B cell (primary cell): Measurements from ENCODE around the gene NADSYN1. TPM values are rescaled to one million over a fixed set of nuclear protein-coding genes. Genes with fewer than 3 reads are reported as not detected.

Experiments
- ATAC-seq: fragments of 200-7000 bp; cut with Tn5 transposase; one replicate; pipeline ENCODE4 v1.10.0; 2021; ENCODE audit warnings: low read depth, mild to moderate bottlenecking, moderate number of reproducible peaks, moderate library complexity
- CTCF ChIA-PET: fragments of 350-600 bp; sonication (Branson Sonifier 250); formaldehyde crosslinking; loops from one replicate; lab custom pipeline; 2021; ENCODE audit warnings: antibody characterized with exemption, inconsistent platforms; lab: Charles Lee
- POLR2A ChIA-PET: fragments of 350-600 bp; sonication (Branson Sonifier 250); formaldehyde crosslinking; loops from one replicate; lab custom pipeline; 2021; ENCODE audit warnings: antibody characterized with exemption; lab: Charles Lee
- DNase-seq: peaks from one replicate; pipeline ENCODE4 v3.0.0; 2013
- H2AFZ ChIP-seq: 2 replicates; pipeline ENCODE4 v1.6.1; 2012; ENCODE audit warnings: mild to moderate bottlenecking, low read depth, low read length; ENCODE audit not compliant: insufficient read depth, poor library complexity, severe bottlenecking
- H3K27ac ChIP-seq, 2 donors: 1 replicate in 1 of 2; 2 replicates in 1 of 2; pipeline ENCODE4 v1.5.1; 2012 to 2013; ENCODE audit warnings: low read length in 2 of 2, mild to moderate bottlenecking in 2 of 2, moderate library complexity in 1 of 2
- H3K27me3 ChIP-seq, 4 experiments: fragments of 200-600 bp in 1 of 4; sonication (generic) in 1 of 4; replicated peaks in 1 of 4; 1 replicate in 2 of 4; 2 replicates in 2 of 4; pipeline versions ENCODE4 v1.6.1 to v1.7.0; 2013 to 2016; ENCODE audit warnings: low read length in 3 of 4, mild to moderate bottlenecking in 2 of 4, mixed read lengths in 1 of 4, moderate library complexity in 1 of 4; ENCODE audit not compliant: insufficient read depth in 4 of 4, control insufficient read depth in 3 of 4; ENCODE audit errors: control extremely low read depth in 1 of 4
- H3K36me3 ChIP-seq, 2 experiments: replicated peaks in 1 of 2; 1 replicate in 1 of 2; 2 replicates in 1 of 2; pipeline versions ENCODE4 v1.6.1 to v1.7.1; 2013; ENCODE audit warnings: low read length in 1 of 2; ENCODE audit not compliant: insufficient read depth in 2 of 2, control insufficient read depth in 1 of 2; ENCODE audit errors: control extremely low read depth in 1 of 2, extremely low read depth in 1 of 2
- H3K4me1 ChIP-seq, 2 donors: fragments of 200-600 bp in 1 of 2; sonication (generic) in 1 of 2; 1 replicate in 1 of 2; 2 replicates in 1 of 2; pipeline versions ENCODE4 v1.5.1 to v1.6.1; 2013 to 2017; ENCODE audit warnings: low read length in 2 of 2; ENCODE audit not compliant: control insufficient read depth in 2 of 2, insufficient read depth in 2 of 2
- H3K4me2 ChIP-seq: replicated peaks from 2 replicates; pipeline ENCODE3; 2012; ENCODE audit warnings: mild to moderate bottlenecking, low read depth, low read length; ENCODE audit not compliant: poor library complexity, severe bottlenecking
- H3K4me3 ChIP-seq, 5 experiments: fragments of 200-600 bp in 1 of 5; sonication (generic) in 1 of 5; 1 replicate in 3 of 5; 2 replicates in 2 of 5; pipeline versions ENCODE4 v1.5.1 to v1.7.0; 2011 to 2016; ENCODE audit warnings: low read length in 4 of 5, mild to moderate bottlenecking in 4 of 5, low read depth in 2 of 5, control low read depth in 1 of 5, moderate library complexity in 1 of 5; ENCODE audit not compliant: insufficient read depth in 1 of 5; ENCODE audit errors: control extremely low read depth in 1 of 5, extremely low read depth in 1 of 5
- H3K79me2 ChIP-seq: fragments of 200-600 bp; sonication (generic); one replicate; pipeline ENCODE4 v1.6.0; 2016; ENCODE audit warnings: low read length; ENCODE audit not compliant: control insufficient read depth, insufficient read depth
- H3K9ac ChIP-seq: fragments of 200-600 bp; sonication (generic); 2 replicates; pipeline ENCODE4 v1.6.1; 2017; ENCODE audit warnings: mild to moderate bottlenecking, low read length, moderate library complexity
- H3K9me3 ChIP-seq, 3 donors: one replicate each; pipeline versions ENCODE4 v1.6.1 to v1.7.1; 2013; ENCODE audit warnings: low read length in 2 of 3; ENCODE audit not compliant: control insufficient read depth in 2 of 3, insufficient read depth in 1 of 3; ENCODE audit errors: control extremely low read depth in 1 of 3
- H4K20me1 ChIP-seq: 2 replicates; pipeline ENCODE4 v1.6.0; 2012; ENCODE audit warnings: mild to moderate bottlenecking, low read length; ENCODE audit not compliant: insufficient read depth, control insufficient read depth, poor library complexity, severe bottlenecking
- H3K27ac Mint-ChIP-seq: one replicate; pipeline ENCODE4 v1.8.0; 2021; ENCODE audit warnings: mixed read lengths
- H3K27me3 Mint-ChIP-seq: one replicate; pipeline ENCODE4 v1.8.0; 2021; ENCODE audit warnings: mixed read lengths
- H3K4me1 Mint-ChIP-seq: one replicate; pipeline ENCODE4 v1.8.0; 2021; ENCODE audit warnings: mixed read lengths
- H3K4me3 Mint-ChIP-seq: one replicate; pipeline ENCODE4 v1.8.0; 2021; ENCODE audit warnings: mixed read lengths
- H3K9me3 Mint-ChIP-seq: one replicate; pipeline ENCODE4 v1.8.0; 2022; ENCODE audit warnings: mixed read lengths; ENCODE audit not compliant: insufficient read depth
- CTCF ChIP-seq: fragments of 200-600 bp; IDR thresholded peaks from one replicate; pipeline ENCODE4 v1.8.0; 2022; ENCODE audit warnings: antibody characterized with exemption, mild to moderate bottlenecking
- EZH2 ChIP-seq: IDR thresholded peaks from 2 replicates; pipeline ENCODE4 v1.6.1; 2012; ENCODE audit warnings: borderline replicate concordance, low read depth, mild to moderate bottlenecking, moderate library complexity, low read length; ENCODE audit not compliant: insufficient read depth, poor library complexity, severe bottlenecking
- WGBS: methylation state at CpG from one replicate; pipeline ENCODE4 v1.1.5; 2013; ENCODE audit warnings: missing lambda C conversion rate; ENCODE audit not compliant: insufficient coverage; 5-methylcytosine and 5-hydroxymethylcytosine counted together
- intact Hi-C: fragments of 100-400 bp; cut with micrococcal nuclease; formaldehyde crosslinking; loops from one replicate; pipeline ENCODE4 v1.10.0; 2022
- polyA plus RNA-seq: library from polyadenylated mRNA; depleted of rRNA; stranded (reverse); fragments of >200 nt; gene quantifications from 2 replicates; pipeline ENCODE4 v1.2.3, GENCODE V29; 2012
- total RNA-seq, 2 donors: library from RNA; stranded (reverse); fragments of 120-200 nt in 1 of 2; gene quantifications; 1 replicate in 1 of 2; 2 replicates in 1 of 2; pipeline versions ENCODE4 v1.2.3 to v1.2.4, GENCODE V29; 2013 to 2022

Gene NADSYN1
- total and polyA plus RNA-seq, 2 donors (not counting 1 experiment from before 2014, with no cell fraction given), result 153 to 222 TPM

- CTCF ChIA-PET, result no interaction called here
- POLR2A ChIA-PET, result no interaction called here
- no peak overlapping the region for H3K4me3 Mint-ChIP-seq
- H3K4me1 Mint-ChIP-seq, result peaks cover 8% of the 10 kb centered on the region
- no peaks in the 10 kb centered on the region for H4K20me1 ChIP-seq
- no peak overlapping the region for H3K4me2 ChIP-seq
- H2AFZ ChIP-seq, result no peak overlapping the region
- H3K27me3 Mint-ChIP-seq, result no peaks in the 10 kb centered on the region
- peaks cover 0 to 35% of the 10 kb centered on the region in 2 experiments for H3K36me3 ChIP-seq
- no peak for DNase-seq
- H3K9ac ChIP-seq, result no peak overlapping the region
- H3K4me3 ChIP-seq, result no peak overlapping the region
- H3K27ac Mint-ChIP-seq, result no peak overlapping the region
- H3K79me2 ChIP-seq, result no peaks in the 10 kb centered on the region
- TF ChIP-seq EZH2 (no peak), CTCF (no peak)
- no peak for ATAC-seq
- H3K27ac ChIP-seq, result no peak overlapping the region
- peaks cover 6 to 7% of the 10 kb centered on the region in 2 donors for H3K4me1 ChIP-seq
- intact Hi-C loops, result no loop called here
- WGBS, result 97% methylated on average over 4 of the region's 5 CpGs
- H3K9me3 Mint-ChIP-seq, result no peaks in the 10 kb centered on the region
- H3K27me3 ChIP-seq, result no peaks in the 10 kb centered on the region
- H3K9me3 ChIP-seq, result peaks cover 0 to 5% (median 2%) of the 10 kb centered on the region in 3 donors
These were observed 10.1 kb upstream of the NADSYN1 start for GRCh38 chr11:71442880-71443279.

- H3K4me3 Mint-ChIP-seq, result no peak overlapping the region
- Histone ChIP-seq H3K79me2 (peaks cover 5% of the 10 kb centered on the region), H3K4me3 (no peak overlapping the region), H3K4me2 (no peak overlapping the region), H2AFZ (no peak overlapping the region), H3K9me3 (peaks cover 0 to 5% (median 2%) of the 10 kb centered on the region in 3 donors), H3K36me3 (peaks cover 0 to 28% of the 10 kb centered on the region in 2 experiments), H3K27me3 (no peaks in the 10 kb centered on the region), H4K20me1 (no peaks in the 10 kb centered on the region), H3K4me1 (peaks cover 6 to 11% of the 10 kb centered on the region in 2 donors), H3K27ac (no peak overlapping the region), H3K9ac (no peak overlapping the region)
- DNase-seq (no peak), ATAC-seq (no peak)
- H3K4me1 Mint-ChIP-seq, result peaks cover 10% of the 10 kb centered on the region
- H3K27me3 Mint-ChIP-seq, result no peaks in the 10 kb centered on the region
- TF ChIP-seq CTCF (no peak), EZH2 (no peak)
- intact Hi-C loops, result no loop called here
- WGBS, result 94% methylated on average over 19 of the region's 20 CpGs
- no peaks in the 10 kb centered on the region for H3K9me3 Mint-ChIP-seq
- H3K27ac Mint-ChIP-seq, result no peak overlapping the region
- CTCF ChIA-PET, result no interaction called here
- POLR2A ChIA-PET, result interaction anchor here (0.6 kb wide), 1 partner anchor 9 kb away, joined by 3 read pairs; the partner anchor contains the start of gene NADSYN1
These were observed 9.1 kb upstream of the NADSYN1 start for GRCh38 chr11:71443736-71444445.
